Glutamatergic neuron (in vitro differentiated cells): ENCODE data around the gene DCLK1. TPM values are rescaled to one million over a fixed set of nuclear protein-coding genes. Genes with fewer than 3 reads are reported as not detected.

Source experiments
- DNase-seq: peaks from one replicate; pipeline ENCODE4 v3.0.0; 2022
- H3K27ac Mint-ChIP-seq: one replicate; pipeline ENCODE4 v1.8.0; 2020; ENCODE audit warnings: mild to moderate bottlenecking, mixed read lengths, inconsistent platforms; ENCODE audit not compliant: unreplicated experiment
- H3K27me3 Mint-ChIP-seq: one replicate; pipeline ENCODE4 v1.8.0; 2020; ENCODE audit warnings: mild to moderate bottlenecking, moderate library complexity, mixed read lengths, inconsistent platforms; ENCODE audit not compliant: unreplicated experiment
- H3K36me3 Mint-ChIP-seq: one replicate; pipeline ENCODE4 v1.8.0; 2020; ENCODE audit warnings: mild to moderate bottlenecking, mixed read lengths, inconsistent platforms; ENCODE audit not compliant: unreplicated experiment
- H3K4me1 Mint-ChIP-seq: one replicate; pipeline ENCODE4 v1.8.0; 2020; ENCODE audit warnings: mild to moderate bottlenecking, low read depth, mixed read lengths, inconsistent platforms; ENCODE audit not compliant: unreplicated experiment
- H3K4me3 Mint-ChIP-seq: one replicate; pipeline ENCODE4 v1.8.0; 2020; ENCODE audit warnings: mild to moderate bottlenecking, mixed read lengths, inconsistent platforms; ENCODE audit not compliant: unreplicated experiment
- H3K9me3 Mint-ChIP-seq: one replicate; pipeline ENCODE4 v1.8.0; 2020; ENCODE audit warnings: mild to moderate bottlenecking, moderate library complexity, mixed read lengths, inconsistent platforms; ENCODE audit not compliant: unreplicated experiment
- total RNA-seq: library from RNA; stranded (reverse); fragmentation: NEBNext Ultra II Directional; extraction: Animal tissue kit (Norgen Biotek cat#: 25700); gene quantifications from one replicate; pipeline ENCODE4 v1.2.1, GENCODE V29; 2021; ENCODE audit not compliant: unreplicated experiment
- TF ChIP-seq, protein P1 (sequence below): fragments of 200-600 bp; sonication (generic); IDR thresholded peaks from one replicate; pipeline ENCODE4 v1.5.0; 2021; ENCODE audit not compliant: partially characterized antibody, unreplicated experiment

DCLK1 gene
- total RNA-seq, 1 donor from 2014 or later: 63.9 TPM

DNA sequence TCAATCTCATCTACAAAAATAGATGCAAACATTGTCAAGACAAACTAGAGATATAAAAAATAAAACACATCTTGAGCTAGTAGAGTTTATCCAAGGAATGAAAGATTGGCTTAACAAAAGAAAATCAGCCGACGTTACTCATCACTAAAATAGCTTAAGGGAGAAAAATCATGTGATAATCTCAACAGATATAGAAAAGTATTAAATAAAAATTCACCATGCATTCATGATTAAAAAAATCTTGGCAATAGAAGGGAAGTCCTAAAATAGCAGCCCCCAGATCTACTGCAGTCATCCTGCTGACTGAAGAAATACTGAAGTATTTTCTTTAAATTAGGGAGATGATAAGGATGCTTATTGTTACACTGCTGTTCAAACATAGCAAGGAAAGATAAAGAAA lies 12.6 kb upstream of the DCLK1 start:
- no peaks in the 10 kb centered on the region for H3K9me3 Mint-ChIP-seq
- H3K4me1 Mint-ChIP-seq: no peaks in the 10 kb centered on the region
- TF ChIP-seq, protein P1, sequence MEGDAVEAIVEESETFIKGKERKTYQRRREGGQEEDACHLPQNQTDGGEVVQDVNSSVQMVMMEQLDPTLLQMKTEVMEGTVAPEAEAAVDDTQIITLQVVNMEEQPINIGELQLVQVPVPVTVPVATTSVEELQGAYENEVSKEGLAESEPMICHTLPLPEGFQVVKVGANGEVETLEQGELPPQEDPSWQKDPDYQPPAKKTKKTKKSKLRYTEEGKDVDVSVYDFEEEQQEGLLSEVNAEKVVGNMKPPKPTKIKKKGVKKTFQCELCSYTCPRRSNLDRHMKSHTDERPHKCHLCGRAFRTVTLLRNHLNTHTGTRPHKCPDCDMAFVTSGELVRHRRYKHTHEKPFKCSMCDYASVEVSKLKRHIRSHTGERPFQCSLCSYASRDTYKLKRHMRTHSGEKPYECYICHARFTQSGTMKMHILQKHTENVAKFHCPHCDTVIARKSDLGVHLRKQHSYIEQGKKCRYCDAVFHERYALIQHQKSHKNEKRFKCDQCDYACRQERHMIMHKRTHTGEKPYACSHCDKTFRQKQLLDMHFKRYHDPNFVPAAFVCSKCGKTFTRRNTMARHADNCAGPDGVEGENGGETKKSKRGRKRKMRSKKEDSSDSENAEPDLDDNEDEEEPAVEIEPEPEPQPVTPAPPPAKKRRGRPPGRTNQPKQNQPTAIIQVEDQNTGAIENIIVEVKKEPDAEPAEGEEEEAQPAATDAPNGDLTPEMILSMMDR: no peak
- no peak overlapping the region for H3K27ac Mint-ChIP-seq
- DNase-seq: no peak
- H3K36me3 Mint-ChIP-seq: no peaks in the 10 kb centered on the region
- H3K4me3 Mint-ChIP-seq: no peak overlapping the region
- no peaks in the 10 kb centered on the region for H3K27me3 Mint-ChIP-seq

DNA sequence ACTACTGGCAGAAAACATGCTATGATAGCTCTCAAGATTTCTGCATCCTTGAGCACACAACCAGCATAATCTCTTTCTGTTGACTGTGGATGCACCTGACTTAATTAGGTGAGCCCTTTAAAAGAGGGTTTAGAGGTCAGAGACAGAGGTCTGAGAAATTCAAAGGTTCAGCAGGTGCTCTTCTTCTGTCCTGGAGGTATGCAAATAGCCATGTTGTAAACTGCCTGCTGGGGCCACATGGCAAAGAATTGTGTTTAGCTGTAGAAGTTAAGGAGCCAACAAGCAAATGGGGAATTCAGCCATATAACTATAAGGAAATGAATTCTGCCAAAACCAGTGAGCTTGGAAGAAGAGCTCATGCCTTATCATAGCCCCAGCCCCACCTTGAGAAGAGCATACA lies 11.6 kb upstream of the DCLK1 start:
- no peak for DNase-seq
- TF ChIP-seq, protein P1: no peak
- Mint-ChIP-seq H3K4me1 (no peaks in the 10 kb centered on the region), H3K4me3 (no peak overlapping the region), H3K27ac (no peak overlapping the region), H3K27me3 (no peaks in the 10 kb centered on the region), H3K9me3 (no peaks in the 10 kb centered on the region), H3K36me3 (no peaks in the 10 kb centered on the region)

DNA sequence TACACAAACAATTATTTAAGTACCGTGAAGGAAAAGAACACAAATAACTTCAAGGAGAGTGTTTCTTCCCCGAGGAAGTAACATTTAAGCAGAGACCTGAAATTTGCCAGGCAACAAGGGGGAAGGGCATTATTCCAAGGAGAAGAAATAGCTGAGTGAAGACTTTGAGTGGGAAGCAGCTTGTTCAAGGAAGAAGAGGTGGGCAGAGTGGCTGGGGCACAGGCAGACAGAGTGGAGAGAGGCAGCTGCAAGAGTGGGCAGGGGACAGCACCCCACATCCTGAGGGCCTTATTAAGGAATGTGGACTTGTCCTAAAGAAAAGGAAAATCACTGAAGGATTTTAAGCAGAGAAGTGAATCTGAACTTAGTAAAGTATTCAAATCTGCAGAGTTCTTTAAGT lies 4.7 kb upstream of the DCLK1 start:
- Mint-ChIP-seq H3K4me3 (no peak overlapping the region), H3K4me1 (no peaks in the 10 kb centered on the region), H3K27ac (no peak overlapping the region), H3K36me3 (no peaks in the 10 kb centered on the region), H3K27me3 (peaks cover 4% of the 10 kb centered on the region), H3K9me3 (peaks cover 2% of the 10 kb centered on the region)
- TF ChIP-seq, protein P1: no peak
- no peak for DNase-seq

DNA sequence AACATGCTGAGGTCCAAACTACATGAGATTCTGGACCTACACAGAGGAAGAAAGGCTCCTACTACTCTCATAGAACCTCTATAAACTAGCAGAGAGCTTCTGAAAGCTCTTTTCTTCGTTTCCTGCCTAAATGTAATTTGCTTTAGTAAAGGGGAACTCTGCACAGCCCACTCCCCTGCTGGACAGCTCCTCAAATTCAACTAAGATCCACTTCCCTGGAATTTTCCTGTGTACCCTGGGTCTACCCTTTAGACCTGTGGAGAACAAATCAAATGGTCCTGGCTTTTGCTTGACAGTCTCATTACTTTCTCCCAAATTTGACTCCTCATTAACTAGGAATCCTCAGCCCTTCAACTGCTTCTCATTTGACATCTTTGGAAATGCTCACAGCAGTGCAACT lies 3.5 kb upstream of the DCLK1 start:
- TF ChIP-seq, protein P1: no peak
- peaks cover 10% of the 10 kb centered on the region for H3K9me3 Mint-ChIP-seq
- no peak overlapping the region for H3K27ac Mint-ChIP-seq
- peaks cover 10% of the 10 kb centered on the region for H3K27me3 Mint-ChIP-seq
- H3K4me1 Mint-ChIP-seq: no peaks in the 10 kb centered on the region
- no peak overlapping the region for H3K4me3 Mint-ChIP-seq
- H3K36me3 Mint-ChIP-seq: no peaks in the 10 kb centered on the region
- DNase-seq: no peak

DNA sequence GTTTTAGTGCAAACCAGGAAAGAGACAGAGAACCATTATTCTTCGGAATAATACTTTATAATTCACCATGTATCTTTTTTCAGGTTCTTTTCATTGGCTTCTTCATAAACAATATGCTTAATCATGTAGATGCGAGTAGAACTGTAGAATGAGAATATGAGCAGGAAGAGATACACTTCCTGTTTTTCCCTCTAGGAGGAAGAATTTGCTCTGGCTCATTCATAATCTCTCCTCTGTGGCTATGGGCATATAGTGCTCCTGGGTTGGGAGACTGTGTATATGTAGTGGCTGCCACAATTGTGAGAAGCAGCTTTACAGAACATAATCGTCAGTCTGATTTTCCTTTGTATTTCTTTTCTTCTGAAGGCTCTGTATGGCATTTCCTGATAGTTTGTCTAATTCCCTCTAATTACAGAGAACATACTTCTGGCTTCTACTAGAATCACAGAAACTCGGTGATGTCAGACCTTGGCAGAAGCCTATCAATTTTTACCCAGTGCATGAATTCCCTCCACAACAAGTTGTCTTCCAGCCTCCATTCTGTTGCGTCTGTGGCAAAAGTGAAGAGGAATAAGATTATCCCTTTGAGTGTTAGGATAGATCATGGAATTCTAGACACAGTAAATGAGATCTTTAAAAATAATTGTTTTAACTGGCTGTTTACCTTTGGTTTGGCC lies 2.9 kb upstream of the DCLK1 start:
- no peak for DNase-seq
- Mint-ChIP-seq H3K36me3 (no peaks in the 10 kb centered on the region), H3K4me3 (no peak overlapping the region), H3K27me3 (peaks cover 10% of the 10 kb centered on the region), H3K9me3 (peaks cover 10% of the 10 kb centered on the region), H3K27ac (no peak overlapping the region), H3K4me1 (no peaks in the 10 kb centered on the region)
- TF ChIP-seq, protein P1: no peak
